GM18907 (cell line): ENCODE results near the gene CBLC.
"Not testable (repeated sequence)": the region's sequence is repeated elsewhere in the genome, so short reads cannot be mapped to it uniquely, and the experiment has no call there.

Experiments
- ATAC-seq: cut with Tn5 transposase; IDR thresholded peaks from one replicate; pipeline ENCODE4 v1.9.1; 2021; ENCODE audit warnings: mild to moderate bottlenecking, moderate library complexity; ENCODE audit not compliant: unreplicated experiment

CBLC gene

GRCh38 chr19:44817725-44818465, 40.2 kb downstream of the CBLC start:
- ATAC-seq: no peak

DNA sequence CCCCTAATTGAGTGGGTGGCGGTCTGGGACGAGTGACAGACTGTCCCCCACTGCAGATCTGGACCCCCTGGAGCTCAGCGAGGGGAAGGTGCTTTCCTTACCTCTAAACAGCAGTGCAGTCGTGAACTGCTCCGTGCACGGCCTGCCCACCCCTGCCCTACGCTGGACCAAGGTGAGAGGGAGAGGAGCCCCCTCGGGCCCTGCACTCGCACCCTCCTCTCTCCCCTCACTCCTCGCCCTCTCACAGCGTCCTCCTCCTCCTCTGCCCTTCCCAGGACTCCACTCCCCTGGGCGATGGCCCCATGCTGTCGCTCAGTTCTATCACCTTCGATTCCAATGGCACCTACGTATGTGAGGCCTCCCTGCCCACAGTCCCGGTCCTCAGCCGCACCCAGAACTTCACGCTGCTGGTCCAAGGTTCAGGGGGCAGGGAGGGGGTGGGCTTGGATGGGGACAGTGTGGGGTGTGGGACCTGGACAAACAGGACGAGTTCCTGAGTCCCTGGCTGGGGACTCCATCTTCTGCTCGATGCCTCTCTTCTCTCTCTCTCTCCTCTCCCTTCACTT, 40.9 kb downstream of the CBLC start:
- ATAC-seq: no peak

DNA sequence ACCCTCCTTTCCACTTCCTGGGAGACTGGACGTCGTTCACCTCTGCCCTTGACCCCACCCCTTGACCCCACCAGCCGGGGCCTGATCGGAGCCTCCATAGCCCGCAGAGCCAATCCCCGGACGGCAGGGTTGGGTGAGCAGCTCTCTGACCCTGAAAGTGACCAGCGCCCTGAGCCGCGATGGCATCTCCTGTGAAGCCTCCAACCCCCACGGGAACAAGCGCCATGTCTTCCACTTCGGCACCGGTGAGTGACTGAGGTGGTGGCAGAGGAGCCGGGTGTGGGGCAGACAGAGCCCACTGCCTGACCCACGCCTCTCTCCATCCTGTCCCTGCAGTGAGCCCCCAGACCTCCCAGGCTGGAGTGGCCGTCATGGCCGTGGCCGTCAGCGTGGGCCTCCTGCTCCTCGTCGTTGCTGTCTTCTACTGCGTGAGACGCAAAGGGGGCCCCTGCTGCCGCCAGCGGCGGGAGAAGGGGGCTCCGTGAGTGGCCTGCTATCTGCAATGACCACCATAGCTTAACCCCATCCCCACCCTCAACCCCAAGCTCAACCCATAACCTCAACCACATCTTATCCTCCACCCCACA, 41.6 kb downstream of the CBLC start:
- no peak for ATAC-seq

DNA sequence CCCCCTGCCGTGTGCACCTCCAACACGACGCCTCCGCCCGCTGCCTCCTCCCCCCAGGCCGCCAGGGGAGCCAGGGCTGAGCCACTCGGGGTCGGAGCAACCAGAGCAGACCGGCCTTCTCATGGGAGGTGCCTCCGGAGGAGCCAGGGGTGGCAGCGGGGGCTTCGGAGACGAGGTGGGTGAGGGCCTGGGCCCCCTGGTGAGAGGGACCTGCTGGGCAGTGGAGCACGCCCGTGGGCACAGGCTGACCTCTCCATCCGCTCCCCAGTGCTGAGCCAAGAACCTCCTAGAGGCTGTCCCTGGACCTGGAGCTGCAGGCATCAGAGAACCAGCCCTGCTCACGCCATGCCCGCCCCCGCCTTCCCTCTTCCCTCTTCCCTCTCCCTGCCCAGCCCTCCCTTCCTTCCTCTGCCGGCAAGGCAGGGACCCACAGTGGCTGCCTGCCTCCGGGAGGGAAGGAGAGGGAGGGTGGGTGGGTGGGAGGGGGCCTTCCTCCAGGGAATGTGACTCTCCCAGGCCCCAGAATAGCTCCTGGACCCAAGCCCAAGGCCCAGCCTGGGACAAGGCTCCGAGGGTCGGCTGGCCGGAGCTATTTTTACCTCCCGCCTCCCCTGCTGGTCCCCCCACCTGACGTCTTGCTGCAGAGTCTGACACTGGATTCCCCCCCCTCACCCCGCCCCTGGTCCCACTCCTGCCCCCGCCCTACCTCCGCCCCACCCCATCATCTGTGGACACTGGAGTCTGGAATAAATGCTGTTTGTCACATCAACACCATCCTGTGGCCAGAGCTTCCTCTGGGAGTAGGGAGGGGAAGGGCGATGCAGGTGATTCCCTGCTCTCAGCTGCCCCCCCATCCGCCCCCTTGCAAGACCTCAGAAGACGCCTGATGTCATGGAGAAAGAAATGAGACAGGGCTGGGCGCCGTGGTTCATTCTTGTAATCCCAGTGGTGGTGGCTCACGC, 43.2 kb downstream of the CBLC start:
- no peak for ATAC-seq

DNA sequence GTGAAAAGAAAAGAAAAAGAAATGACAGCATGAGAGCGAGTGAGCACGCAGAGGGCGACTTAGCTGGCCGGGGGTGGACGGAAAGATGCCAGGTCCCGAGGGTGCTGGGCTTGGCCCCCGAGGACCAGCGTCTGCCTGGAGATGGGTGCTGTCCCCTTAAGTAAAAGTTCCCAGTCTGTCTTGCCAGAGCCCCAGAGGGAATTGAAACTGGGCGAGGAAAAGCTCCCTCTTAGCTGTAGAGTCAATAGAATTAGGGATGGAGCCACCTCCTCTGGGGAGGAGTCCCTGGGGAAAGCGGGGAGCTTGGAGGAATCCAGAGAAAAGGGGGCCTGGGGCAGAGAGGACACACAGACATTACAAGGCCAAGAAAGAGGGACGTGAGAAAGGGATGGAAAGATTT, 44.5 kb downstream of the CBLC start:
- ATAC-seq: no peak

- no peak for ATAC-seq
Measured at GRCh38 chr19:44822670-44823372, 45.1 kb downstream of the CBLC start.

DNA sequence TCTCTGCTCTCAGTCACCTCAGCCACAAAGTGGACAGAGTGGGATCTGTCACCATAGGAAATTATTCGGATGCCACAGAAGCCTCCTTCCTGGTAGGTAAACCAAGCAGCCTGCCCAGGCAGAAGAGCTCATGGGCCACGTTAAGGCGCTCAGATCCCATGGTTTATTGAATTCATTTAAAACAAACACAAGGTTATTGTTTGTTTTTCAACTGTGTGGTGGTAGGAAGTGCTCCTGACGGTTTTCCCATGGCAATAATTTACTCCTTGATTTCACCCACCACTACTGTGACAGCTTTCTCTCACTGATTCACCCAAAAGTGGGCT, 45.6 kb downstream of the CBLC start:
- ATAC-seq: no peak

DNA sequence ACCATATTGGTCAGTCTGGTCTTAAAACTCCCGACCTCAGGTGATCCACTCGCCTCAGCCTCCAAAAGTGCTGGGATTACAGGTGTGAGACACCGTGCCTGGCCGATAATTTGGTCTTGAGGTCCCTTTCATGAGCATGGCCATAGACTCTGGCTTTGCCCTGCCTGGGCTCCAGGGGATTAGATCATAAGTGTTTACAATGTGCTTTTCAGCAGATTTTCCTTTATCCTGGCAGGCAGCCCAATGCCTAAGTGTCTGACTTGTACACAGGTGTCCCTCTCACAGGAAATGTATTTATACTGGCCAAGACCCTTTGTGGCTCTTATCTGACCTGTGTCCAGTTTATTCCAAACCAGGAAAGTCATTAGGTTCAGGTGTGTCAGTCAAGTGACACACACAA, 47.1 kb downstream of the CBLC start:
- ATAC-seq: no peak

- ATAC-seq: not testable (repeated sequence)
Measured at GRCh38 chr19:44832875-44833274, 55.2 kb downstream of the CBLC start.

- ATAC-seq: not testable (repeated sequence)
Measured at GRCh38 chr19:44834399-44834798, 56.7 kb downstream of the CBLC start.

- no peak for ATAC-seq
Measured at GRCh38 chr19:44839276-44839675, 61.6 kb downstream of the CBLC start.

DNA sequence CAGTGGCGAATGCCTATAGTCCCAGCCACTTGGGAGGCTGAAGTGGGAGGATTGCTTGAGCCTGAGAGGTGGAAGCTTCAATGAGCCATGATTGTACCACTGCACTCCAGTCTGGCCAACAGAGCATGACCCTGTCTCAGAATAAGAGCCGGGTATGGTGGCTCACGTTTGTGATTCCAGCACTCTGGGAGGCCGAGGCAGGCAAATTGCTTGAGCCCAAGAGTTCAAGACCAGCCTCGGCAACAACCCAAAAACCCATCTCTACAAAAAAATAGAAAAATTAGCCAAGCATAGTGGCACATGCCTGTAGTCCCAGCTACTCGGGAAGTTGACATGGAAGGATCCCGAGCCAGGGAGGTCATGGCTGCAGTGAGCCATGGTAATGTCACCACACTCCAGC, 63.1 kb downstream of the CBLC start:
- no peak for ATAC-seq

- no peak for ATAC-seq
Measured at GRCh38 chr19:44841231-44841630, 63.5 kb downstream of the CBLC start.

GRCh38 chr19:44845286-44845611, 67.6 kb downstream of the CBLC start:
- ATAC-seq: no peak

DNA sequence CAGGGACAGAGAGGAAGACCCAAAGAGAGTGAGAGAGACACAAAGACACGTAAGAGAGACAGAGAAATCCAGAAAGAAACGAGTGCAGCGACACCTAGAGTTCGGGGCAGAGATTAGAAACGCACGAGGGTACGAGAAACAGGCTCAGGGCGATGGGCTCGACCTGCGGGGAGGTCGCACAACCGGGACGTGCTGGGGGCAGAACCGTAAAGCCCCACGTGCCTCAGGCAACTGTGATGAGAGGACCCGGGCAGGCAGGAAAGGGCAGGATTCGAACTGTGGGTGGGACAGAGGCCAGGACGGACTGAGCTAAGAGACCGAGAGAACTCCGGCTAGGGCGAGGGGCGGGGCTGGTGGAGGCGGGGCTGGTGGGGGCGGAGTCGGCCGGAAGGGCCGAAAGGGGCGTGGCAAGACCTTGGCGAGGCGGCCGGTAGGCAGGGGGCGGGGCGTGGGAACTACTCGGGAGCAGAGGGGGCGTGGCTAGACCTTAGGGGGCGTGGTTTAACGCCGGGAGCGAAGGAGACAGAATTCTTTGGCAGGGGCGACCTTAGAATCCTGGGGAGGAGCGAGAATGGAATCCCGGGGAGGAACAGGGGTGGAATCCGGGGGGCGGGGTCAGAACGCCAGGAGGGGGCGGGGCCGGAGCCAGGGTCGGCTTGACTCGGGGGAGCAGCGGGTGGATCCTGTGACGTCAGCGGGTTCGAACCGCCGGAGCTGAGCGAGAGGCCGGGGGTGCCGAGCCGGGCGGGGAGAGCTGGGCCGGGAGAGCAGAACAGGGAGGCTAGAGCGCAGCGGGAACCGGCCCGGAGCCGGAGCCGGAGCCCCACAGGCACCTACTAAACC, 68.1 kb downstream of the CBLC start, which contains the start of gene NECTIN2:
TSS of gene NECTIN2 (plus strand) at position 686 of the 843 bp plus-strand sequence. CDS start 229 bp downstream, outside the sequence.
- ATAC-seq: no peak

DNA sequence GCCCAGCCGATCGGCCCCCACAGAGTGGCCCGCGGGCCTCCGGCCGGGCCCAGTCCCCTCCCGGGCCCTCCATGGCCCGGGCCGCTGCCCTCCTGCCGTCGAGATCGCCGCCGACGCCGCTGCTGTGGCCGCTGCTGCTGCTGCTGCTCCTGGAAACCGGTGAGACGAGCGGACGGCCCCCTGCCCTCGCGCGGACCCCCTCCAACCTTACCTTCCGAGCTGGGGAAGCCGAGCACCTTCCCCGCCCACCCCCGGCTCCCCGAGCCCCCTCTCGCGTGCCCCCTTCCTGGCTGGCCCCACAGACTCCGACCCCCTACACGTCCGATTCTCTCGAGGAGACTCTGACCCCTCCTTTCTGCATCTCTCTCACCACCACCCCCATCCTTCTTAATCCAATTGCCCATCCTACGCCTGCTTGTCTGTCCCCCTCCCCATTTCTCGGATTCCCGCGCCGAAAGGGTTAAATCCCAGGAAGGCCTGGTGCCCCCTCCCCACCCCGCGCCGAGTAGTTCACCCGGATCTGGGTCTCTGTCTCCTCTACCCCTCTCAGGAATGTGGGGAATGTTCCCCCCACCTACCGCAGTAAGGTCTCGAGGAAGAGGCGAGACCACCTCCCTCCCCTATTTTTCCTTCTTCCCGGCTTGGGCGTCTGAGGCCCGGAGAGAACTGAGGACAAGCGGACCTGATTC, 68.9 kb downstream of the CBLC start:
- ATAC-seq: no peak

- ATAC-seq: no peak
Measured at GRCh38 chr19:44847144-44848035, 69.7 kb downstream of the CBLC start.

DNA sequence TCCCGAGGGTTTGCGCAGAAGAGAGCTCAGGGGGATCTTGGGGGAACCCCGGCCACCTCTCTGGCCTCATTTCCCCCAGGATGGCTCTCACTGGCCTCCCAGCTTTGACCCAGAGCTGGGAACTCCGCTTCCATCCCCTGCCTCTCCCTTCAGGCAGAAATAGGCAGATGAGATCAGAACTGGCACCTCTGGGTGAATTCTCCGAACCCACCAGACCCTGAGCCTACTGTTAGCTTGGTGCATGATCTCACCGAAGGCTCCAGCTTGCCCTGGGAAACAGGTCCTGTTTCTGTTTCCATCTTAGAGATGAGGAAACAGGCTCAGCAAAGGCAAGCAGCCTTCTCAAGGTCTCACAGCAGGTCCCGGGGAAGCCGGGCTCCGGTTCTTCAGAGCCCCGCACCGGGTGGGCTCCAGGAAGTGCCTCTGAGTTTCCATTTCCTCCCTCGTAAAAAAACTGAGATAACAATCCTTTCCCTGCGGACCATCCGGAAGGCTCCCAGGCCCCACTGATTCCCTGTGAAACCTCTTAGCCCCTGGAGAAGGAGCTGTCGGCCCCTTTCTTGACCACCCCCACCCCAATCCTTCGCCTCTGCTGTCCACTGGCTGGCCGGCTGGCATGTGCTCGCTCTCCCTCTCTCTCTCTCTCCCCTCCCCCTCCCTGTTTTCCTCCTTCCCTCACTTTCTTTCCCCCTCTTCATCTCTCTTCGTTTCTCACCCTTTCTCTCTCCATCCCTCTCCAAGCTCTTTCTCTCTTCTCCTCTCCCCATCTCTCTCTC, 70.5 kb downstream of the CBLC start:
- ATAC-seq: no peak
